SK-N-SH treated with all-trans-retinoic acid at 6 μM for 48 hours (cell line): ENCODE measurements around the gene ATXN10.

Experiments
- ATAC-seq: fragments of 200-7000 bp; cut with Tn5 transposase; 3 replicates; pipeline ENCODE4 v1.9.1; 2020; ENCODE audit warnings: mild to moderate bottlenecking, moderate library complexity
- BACH2 ChIP-seq: fragments of 250-450 bp; sonication (Bioruptor Pico); IDR thresholded peaks from 2 replicates; pipeline ENCODE4 v1.9.0; 2021; ENCODE audit warnings: mild to moderate bottlenecking, borderline replicate concordance
- ESRRG ChIP-seq: fragments of 250-450 bp; sonication (Bioruptor Pico); IDR thresholded peaks from 2 replicates; pipeline ENCODE4 v1.6.1; 2021; ENCODE audit warnings: mild to moderate bottlenecking
- GLIS3 ChIP-seq: fragments of 250-450 bp; sonication (Bioruptor Pico); IDR thresholded peaks from 2 replicates; pipeline ENCODE4 v1.5.0; 2020; ENCODE audit warnings: mild to moderate bottlenecking, moderate library complexity
- ISL1 ChIP-seq: fragments of 250-450 bp; sonication (Bioruptor Pico); IDR thresholded peaks from 2 replicates; pipeline ENCODE4 v2.1.2; 2022; ENCODE audit warnings: mild to moderate bottlenecking, moderate library complexity
- OSR1 ChIP-seq: fragments of 250-450 bp; sonication (Bioruptor Pico); IDR thresholded peaks from 2 replicates; pipeline ENCODE4 v1.8.0; 2022; ENCODE audit warnings: moderate library complexity, mild to moderate bottlenecking, inconsistent platforms
- PPARA ChIP-seq: fragments of 250-450 bp; sonication (Bioruptor Pico); IDR thresholded peaks from 2 replicates; pipeline ENCODE4 v1.5.0; 2020; ENCODE audit warnings: mild to moderate bottlenecking, borderline replicate concordance
- RARB ChIP-seq: fragments of 250-450 bp; sonication (Bioruptor Pico); IDR thresholded peaks from 2 replicates; pipeline ENCODE4 v1.8.0; 2021; ENCODE audit warnings: mild to moderate bottlenecking, moderate library complexity
- SNAI2 ChIP-seq: fragments of 250-450 bp; sonication (Bioruptor Pico); IDR thresholded peaks from 2 replicates; pipeline ENCODE4 v1.5.0; 2020; ENCODE audit warnings: mild to moderate bottlenecking, moderate library complexity
- TCF4 ChIP-seq: fragments of 250-450 bp; sonication (Bioruptor Pico); IDR thresholded peaks from 2 replicates; pipeline ENCODE4 v1.8.0; 2021; ENCODE audit warnings: mild to moderate bottlenecking, moderate library complexity, borderline replicate concordance
- TOX ChIP-seq: fragments of 250-450 bp; sonication (Bioruptor Pico); IDR thresholded peaks from 2 replicates; pipeline ENCODE4 v1.8.0; 2021; ENCODE audit warnings: mild to moderate bottlenecking, moderate library complexity, borderline replicate concordance
- ZC3H10 ChIP-seq: fragments of 250-450 bp; sonication (Bioruptor Pico); IDR thresholded peaks from 2 replicates; pipeline ENCODE4 v1.5.1; 2021; ENCODE audit warnings: mild to moderate bottlenecking, moderate library complexity
- ZFP30 ChIP-seq: fragments of 450-650 bp; formaldehyde crosslinking; IDR thresholded peaks from 2 replicates; pipeline ENCODE4 v1.5.0; 2022; ENCODE audit warnings: mild to moderate bottlenecking, moderate library complexity
- ZNF565 ChIP-seq: fragments of 450-650 bp; formaldehyde crosslinking; conservative IDR thresholded peaks from 2 replicates; pipeline ENCODE4 v1.5.0; 2020; ENCODE audit warnings: low read depth, mild to moderate bottlenecking, moderate library complexity
- ZNF70 ChIP-seq: fragments of 450-650 bp; formaldehyde crosslinking; IDR thresholded peaks from 2 replicates; pipeline ENCODE4 v1.5.0; 2020; ENCODE audit warnings: mild to moderate bottlenecking, moderate library complexity
- ZNF8 ChIP-seq: fragments of 450-650 bp; formaldehyde crosslinking; IDR thresholded peaks from 2 replicates; pipeline ENCODE4 v1.5.0; 2020; ENCODE audit warnings: mild to moderate bottlenecking, moderate library complexity
- TF ChIP-seq, protein P1 (sequence below): fragments of 250-450 bp; sonication (Bioruptor Pico); IDR thresholded peaks from 2 replicates; pipeline ENCODE4 v1.8.0; 2021; ENCODE audit warnings: low read depth, mild to moderate bottlenecking, moderate library complexity, borderline replicate concordance
- TF ChIP-seq, protein P2 (sequence below): fragments of 250-450 bp; sonication (Bioruptor Pico); IDR thresholded peaks from 2 replicates; pipeline ENCODE4 v1.8.0; 2020; ENCODE audit warnings: mild to moderate bottlenecking, moderate library complexity, borderline replicate concordance
- TF ChIP-seq, protein P3 (sequence below): fragments of 250-450 bp; sonication (Bioruptor Pico); IDR thresholded peaks from 2 replicates; pipeline ENCODE4 v1.5.1; 2020; ENCODE audit warnings: low read depth, mild to moderate bottlenecking, moderate library complexity
- TF ChIP-seq, protein P4 (sequence below): fragments of 250-450 bp; sonication (Bioruptor Pico); IDR thresholded peaks from 2 replicates; pipeline ENCODE4 v1.5.1; 2021; ENCODE audit warnings: mild to moderate bottlenecking, moderate library complexity

Gene ATXN10

DNA sequence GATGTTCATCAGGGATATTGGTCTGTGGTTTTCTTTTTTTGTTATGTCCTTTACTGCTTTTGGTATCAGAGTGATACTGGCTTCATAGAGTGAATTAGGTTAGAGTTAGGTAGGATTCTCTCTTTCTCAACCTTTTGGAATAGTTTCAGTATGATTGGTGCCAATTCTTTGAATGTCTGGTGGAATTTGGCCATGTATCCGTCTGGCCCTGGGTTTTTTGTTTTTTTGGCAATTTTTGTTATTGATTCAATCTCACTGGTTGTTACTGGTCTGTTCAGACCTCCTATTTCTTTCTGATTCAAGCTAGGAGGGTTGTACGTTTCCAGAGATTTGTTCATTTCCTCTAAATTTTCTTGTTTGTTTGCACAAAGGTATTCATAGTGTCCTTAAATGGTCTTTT is 54.4 kb downstream of the ATXN10 start (continued):
- TF ChIP-seq, protein P1, sequence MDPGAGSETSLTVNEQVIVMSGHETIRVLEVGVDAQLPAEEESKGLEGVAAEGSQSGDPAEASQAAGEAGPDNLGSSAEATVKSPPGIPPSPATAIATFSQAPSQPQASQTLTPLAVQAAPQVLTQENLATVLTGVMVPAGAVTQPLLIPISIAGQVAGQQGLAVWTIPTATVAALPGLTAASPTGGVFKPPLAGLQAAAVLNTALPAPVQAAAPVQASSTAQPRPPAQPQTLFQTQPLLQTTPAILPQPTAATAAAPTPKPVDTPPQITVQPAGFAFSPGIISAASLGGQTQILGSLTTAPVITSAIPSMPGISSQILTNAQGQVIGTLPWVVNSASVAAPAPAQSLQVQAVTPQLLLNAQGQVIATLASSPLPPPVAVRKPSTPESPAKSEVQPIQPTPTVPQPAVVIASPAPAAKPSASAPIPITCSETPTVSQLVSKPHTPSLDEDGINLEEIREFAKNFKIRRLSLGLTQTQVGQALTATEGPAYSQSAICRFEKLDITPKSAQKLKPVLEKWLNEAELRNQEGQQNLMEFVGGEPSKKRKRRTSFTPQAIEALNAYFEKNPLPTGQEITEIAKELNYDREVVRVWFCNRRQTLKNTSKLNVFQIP (CRISPR knock-in tag) = no peak
- no peak for TF ChIP-seq ZC3H10 (CRISPR knock-in tag)
- no peak for TF ChIP-seq GLIS3 (CRISPR knock-in tag)
- TF ChIP-seq, all 23 proteins: peak for 0

DNA sequence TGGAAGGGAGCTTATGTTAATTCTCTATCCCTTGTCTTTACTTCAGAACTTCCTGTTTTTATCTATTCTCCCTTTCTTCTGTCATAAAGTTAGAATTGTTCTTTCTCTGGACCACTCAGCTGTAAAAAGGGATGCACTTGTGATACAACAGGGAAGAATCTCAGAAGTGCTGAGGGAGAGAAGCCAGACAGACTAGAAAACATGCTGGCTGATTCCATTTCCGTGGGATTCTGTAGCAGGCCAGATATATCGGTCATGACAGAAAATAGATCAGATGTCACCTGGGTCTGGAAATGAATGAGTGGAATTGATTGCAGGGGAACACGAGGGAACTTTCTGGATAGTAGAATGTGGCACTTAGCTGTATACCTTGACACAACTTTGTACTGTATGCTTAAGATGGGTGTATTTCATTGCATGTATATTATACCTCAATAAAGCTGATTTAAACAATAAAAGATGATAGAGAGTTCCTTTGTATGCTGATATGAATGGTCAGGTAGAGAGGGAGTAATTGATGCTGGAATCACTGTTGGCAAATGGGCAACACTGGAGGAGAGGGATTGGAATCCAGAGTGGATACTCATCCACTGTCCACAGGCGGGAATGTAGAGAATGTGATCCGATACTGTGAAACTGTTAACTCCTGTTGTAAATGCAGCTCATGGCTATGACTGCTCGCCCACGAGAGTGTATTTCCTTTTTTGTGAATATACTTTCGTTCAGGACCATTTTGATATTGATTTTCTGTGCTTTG is 59.6 kb downstream of the ATXN10 start:
- no peak for TF ChIP-seq GLIS3 (CRISPR knock-in tag)
- TF ChIP-seq RARB (CRISPR knock-in tag) = no peak
- TF ChIP-seq, protein P2, sequence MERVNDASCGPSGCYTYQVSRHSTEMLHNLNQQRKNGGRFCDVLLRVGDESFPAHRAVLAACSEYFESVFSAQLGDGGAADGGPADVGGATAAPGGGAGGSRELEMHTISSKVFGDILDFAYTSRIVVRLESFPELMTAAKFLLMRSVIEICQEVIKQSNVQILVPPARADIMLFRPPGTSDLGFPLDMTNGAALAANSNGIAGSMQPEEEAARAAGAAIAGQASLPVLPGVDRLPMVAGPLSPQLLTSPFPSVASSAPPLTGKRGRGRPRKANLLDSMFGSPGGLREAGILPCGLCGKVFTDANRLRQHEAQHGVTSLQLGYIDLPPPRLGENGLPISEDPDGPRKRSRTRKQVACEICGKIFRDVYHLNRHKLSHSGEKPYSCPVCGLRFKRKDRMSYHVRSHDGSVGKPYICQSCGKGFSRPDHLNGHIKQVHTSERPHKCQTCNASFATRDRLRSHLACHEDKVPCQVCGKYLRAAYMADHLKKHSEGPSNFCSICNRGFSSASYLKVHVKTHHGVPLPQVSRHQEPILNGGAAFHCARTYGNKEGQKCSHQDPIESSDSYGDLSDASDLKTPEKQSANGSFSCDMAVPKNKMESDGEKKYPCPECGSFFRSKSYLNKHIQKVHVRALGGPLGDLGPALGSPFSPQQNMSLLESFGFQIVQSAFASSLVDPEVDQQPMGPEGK (CRISPR knock-in tag) = no peak
- no peak for TF ChIP-seq ESRRG (CRISPR knock-in tag)
- TF ChIP-seq, protein P3, sequence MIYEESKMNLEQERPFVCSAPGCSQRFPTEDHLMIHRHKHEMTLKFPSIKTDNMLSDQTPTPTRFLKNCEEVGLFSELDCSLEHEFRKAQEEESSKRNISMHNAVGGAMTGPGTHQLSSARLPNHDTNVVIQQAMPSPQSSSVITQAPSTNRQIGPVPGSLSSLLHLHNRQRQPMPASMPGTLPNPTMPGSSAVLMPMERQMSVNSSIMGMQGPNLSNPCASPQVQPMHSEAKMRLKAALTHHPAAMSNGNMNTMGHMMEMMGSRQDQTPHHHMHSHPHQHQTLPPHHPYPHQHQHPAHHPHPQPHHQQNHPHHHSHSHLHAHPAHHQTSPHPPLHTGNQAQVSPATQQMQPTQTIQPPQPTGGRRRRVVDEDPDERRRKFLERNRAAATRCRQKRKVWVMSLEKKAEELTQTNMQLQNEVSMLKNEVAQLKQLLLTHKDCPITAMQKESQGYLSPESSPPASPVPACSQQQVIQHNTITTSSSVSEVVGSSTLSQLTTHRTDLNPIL (CRISPR knock-in tag) = no peak
- no peak for TF ChIP-seq PPARA
- no peak for TF ChIP-seq ISL1 (CRISPR knock-in tag)
- no peak for TF ChIP-seq ZFP30 (CRISPR knock-in tag)
- TF ChIP-seq, protein P1 (CRISPR knock-in tag) = no peak
- TF ChIP-seq TCF4 (CRISPR knock-in tag) = no peak
- TF ChIP-seq OSR1 (CRISPR knock-in tag) = no peak
- TF ChIP-seq ZNF70 = no peak
- TF ChIP-seq, protein P4, sequence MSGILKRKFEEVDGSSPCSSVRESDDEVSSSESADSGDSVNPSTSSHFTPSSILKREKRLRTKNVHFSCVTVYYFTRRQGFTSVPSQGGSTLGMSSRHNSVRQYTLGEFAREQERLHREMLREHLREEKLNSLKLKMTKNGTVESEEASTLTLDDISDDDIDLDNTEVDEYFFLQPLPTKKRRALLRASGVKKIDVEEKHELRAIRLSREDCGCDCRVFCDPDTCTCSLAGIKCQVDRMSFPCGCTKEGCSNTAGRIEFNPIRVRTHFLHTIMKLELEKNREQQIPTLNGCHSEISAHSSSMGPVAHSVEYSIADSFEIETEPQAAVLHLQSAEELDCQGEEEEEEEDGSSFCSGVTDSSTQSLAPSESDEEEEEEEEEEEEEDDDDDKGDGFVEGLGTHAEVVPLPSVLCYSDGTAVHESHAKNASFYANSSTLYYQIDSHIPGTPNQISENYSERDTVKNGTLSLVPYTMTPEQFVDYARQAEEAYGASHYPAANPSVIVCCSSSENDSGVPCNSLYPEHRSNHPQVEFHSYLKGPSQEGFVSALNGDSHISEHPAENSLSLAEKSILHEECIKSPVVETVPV = no peak
- ATAC-seq = peak; percentile 98

DNA sequence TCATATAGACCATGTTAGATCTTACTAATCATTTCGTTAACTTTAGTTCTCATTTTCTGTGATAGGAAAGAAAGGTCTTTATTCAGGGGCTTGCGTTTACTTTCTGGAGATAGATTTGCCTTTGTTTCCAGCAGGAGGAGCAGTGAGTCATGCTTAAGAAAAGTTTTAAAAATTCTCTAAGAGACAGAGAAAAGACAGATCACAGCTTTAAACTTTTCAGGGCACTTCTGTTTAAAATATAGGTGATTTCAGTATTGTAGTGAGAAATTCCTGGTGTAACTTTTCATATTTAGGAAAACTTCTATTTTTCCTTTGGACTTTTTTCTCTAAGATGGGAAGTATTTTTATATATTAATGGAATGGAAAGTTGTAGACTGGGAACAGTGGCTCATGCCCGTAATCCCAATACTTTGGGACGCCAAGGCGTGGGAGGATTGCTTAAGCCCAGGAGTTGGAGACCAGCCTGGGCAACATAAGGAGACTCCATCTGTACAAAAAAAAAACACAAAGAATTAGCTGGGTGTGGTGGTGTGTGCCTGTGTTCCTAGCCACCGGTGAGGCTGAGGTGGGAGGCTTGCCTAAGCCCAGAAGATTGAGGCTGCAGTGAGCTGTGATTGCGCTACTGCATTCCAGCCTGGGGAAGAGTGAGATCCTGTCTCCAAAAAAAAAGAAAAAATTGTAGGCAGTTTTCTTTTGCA is 60.3 kb downstream of the ATXN10 start:
- TF ChIP-seq ZFP30 (CRISPR knock-in tag) (no peak), SNAI2 (CRISPR knock-in tag) (no peak), ZNF565 (CRISPR knock-in tag) (no peak), TOX (CRISPR knock-in tag) (no peak), ZNF8 (CRISPR knock-in tag) (no peak), ESRRG (CRISPR knock-in tag) (no peak), ZC3H10 (CRISPR knock-in tag) (no peak), ZNF70 (no peak), BACH2 (CRISPR knock-in tag) (no peak), RARB (CRISPR knock-in tag) (no peak), ISL1 (CRISPR knock-in tag) (no peak)
- TF ChIP-seq, protein P4 = no peak
- TF ChIP-seq, protein P1 (CRISPR knock-in tag) = no peak
- peak; percentile 79 for ATAC-seq
